Smooth muscle cell (in vitro differentiated cells): ENCODE results near the gene CORIN. TPM values are rescaled to one million over a fixed set of nuclear protein-coding genes. Genes with fewer than 3 reads are reported as not detected.
A peak's percentile ranks its signal among the peaks of the same experiment; 100 is the strongest.
"Not testable (repeated sequence)": the region's sequence is repeated elsewhere in the genome, so short reads cannot be mapped to it uniquely, and the experiment has no call there.

Experiments
- DNase-seq: peaks from one replicate; lab custom pipeline; 2025; ENCODE audit not compliant: unreplicated experiment; lab: John Stamatoyannopoulos, UW
- H2AFZ ChIP-seq: fragments of 200-600 bp; sonication (generic); 2 replicates; pipeline ENCODE4 v1.6.0; 2016; ENCODE audit warnings: antibody characterized with exemption, low read depth, mild to moderate bottlenecking
- H3F3A ChIP-seq: fragments of 200-600 bp; sonication (generic); 2 replicates; pipeline ENCODE4 v1.6.0; 2017; ENCODE audit warnings: antibody characterized with exemption, low read depth
- H3K27ac ChIP-seq: fragments of 200-600 bp; sonication (generic); 2 replicates; pipeline ENCODE4 v1.5.1; 2016; ENCODE audit warnings: low read depth, mild to moderate bottlenecking
- H3K27me3 ChIP-seq: fragments of 200-600 bp; sonication (generic); 2 replicates; pipeline ENCODE4 v1.6.1; 2016; ENCODE audit warnings: low read depth, mild to moderate bottlenecking
- H3K36me3 ChIP-seq: fragments of 200-600 bp; sonication (generic); 2 replicates; pipeline ENCODE4 v1.5.1; 2016; ENCODE audit warnings: low read depth
- H3K4me1 ChIP-seq: fragments of 200-600 bp; sonication (generic); 2 replicates; pipeline ENCODE4 v1.5.1; 2016; ENCODE audit warnings: low read depth
- H3K4me2 ChIP-seq: fragments of 200-600 bp; sonication (generic); 2 replicates; pipeline ENCODE4 v1.6.0; 2016; ENCODE audit warnings: mild to moderate bottlenecking
- H3K4me3 ChIP-seq: fragments of 200-600 bp; sonication (generic); 2 replicates; pipeline ENCODE4 v1.5.1; 2016; ENCODE audit warnings: mild to moderate bottlenecking
- H3K79me2 ChIP-seq: fragments of 200-600 bp; sonication (generic); 2 replicates; pipeline ENCODE4 v1.6.0; 2016; ENCODE audit warnings: low read depth, mild to moderate bottlenecking
- H3K9ac ChIP-seq: fragments of 200-600 bp; sonication (generic); 2 replicates; pipeline ENCODE4 v1.6.0; 2016; ENCODE audit warnings: low read depth
- H3K9me3 ChIP-seq: fragments of 200-600 bp; sonication (generic); replicated peaks from 2 replicates; pipeline ENCODE4 v1.5.1; 2016; ENCODE audit warnings: low read depth
- H4K20me1 ChIP-seq: fragments of 200-600 bp; sonication (generic); 2 replicates; pipeline ENCODE4 v1.6.0; 2016; ENCODE audit warnings: low read depth
- WGBS: methylation state at CpG from one replicate; pipeline ENCODE4 v1.1.7; 2016; ENCODE audit warnings: low lambda C conversion rate; 5-methylcytosine and 5-hydroxymethylcytosine counted together
- polyA plus RNA-seq: library from polyadenylated mRNA; unstranded; fragments of >200 nt; fragmentation: Nextera tagmentation; extraction: Ambion mirVana; gene quantifications from 2 replicates; pipeline ENCODE4 v1.2.1, GENCODE V29; 2016
- total RNA-seq: library from RNA; depleted of rRNA; stranded (reverse); fragments of >200 nt; gene quantifications from 2 replicates; pipeline ENCODE4 v1.2.3, GENCODE V29; 2014
- TF ChIP-seq, protein P1 (sequence below): fragments of 200-600 bp; sonication (generic); IDR thresholded peaks from 2 replicates; pipeline ENCODE4 v1.5.1; 2017; ENCODE audit warnings: borderline replicate concordance, mild to moderate bottlenecking, antibody characterized with exemption; ENCODE audit not compliant: insufficient read depth, poor library complexity, severe bottlenecking

The CORIN gene
- total and polyA plus RNA-seq, 2 experiments from 2014 or later: 0.27 to 1.8 TPM

- Histone ChIP-seq H3K79me2 (no peaks in the 10 kb centered on the region), H3K9me3 (no peaks in the 10 kb centered on the region), H4K20me1 (no peaks in the 10 kb centered on the region), H3K4me3 (no peak overlapping the region), H3F3A (no peaks in the 10 kb centered on the region), H3K9ac (no peak overlapping the region), H3K4me2 (no peak overlapping the region), H3K36me3 (no peaks in the 10 kb centered on the region), H3K27ac (no peak overlapping the region), H2AFZ (no peak overlapping the region), H3K4me1 (no peaks in the 10 kb centered on the region), H3K27me3 (no peaks in the 10 kb centered on the region)
- 99% methylated on average over 2 of the region's 2 CpGs for WGBS
- TF ChIP-seq, protein P1, sequence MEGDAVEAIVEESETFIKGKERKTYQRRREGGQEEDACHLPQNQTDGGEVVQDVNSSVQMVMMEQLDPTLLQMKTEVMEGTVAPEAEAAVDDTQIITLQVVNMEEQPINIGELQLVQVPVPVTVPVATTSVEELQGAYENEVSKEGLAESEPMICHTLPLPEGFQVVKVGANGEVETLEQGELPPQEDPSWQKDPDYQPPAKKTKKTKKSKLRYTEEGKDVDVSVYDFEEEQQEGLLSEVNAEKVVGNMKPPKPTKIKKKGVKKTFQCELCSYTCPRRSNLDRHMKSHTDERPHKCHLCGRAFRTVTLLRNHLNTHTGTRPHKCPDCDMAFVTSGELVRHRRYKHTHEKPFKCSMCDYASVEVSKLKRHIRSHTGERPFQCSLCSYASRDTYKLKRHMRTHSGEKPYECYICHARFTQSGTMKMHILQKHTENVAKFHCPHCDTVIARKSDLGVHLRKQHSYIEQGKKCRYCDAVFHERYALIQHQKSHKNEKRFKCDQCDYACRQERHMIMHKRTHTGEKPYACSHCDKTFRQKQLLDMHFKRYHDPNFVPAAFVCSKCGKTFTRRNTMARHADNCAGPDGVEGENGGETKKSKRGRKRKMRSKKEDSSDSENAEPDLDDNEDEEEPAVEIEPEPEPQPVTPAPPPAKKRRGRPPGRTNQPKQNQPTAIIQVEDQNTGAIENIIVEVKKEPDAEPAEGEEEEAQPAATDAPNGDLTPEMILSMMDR: no peak
- DNase-seq: no peak
Measured at GRCh38 chr4:47557255-47557654, 280.6 kb downstream of the CORIN start.

GRCh38 chr4:47555920-47556319 is 281.9 kb downstream of the CORIN start:
- not testable (repeated sequence) for H3K4me1 ChIP-seq, H3K36me3 ChIP-seq, H4K20me1 ChIP-seq, H3K9ac ChIP-seq, H2AFZ ChIP-seq, H3F3A ChIP-seq, H3K79me2 ChIP-seq, H3K4me3 ChIP-seq, H3K4me2 ChIP-seq, DNase-seq, H3K9me3 ChIP-seq, H3K27me3 ChIP-seq
- H3K27ac ChIP-seq: peak overlapping the region; percentile 38
- 72% methylated on average over 3 of the region's 3 CpGs for WGBS

DNA sequence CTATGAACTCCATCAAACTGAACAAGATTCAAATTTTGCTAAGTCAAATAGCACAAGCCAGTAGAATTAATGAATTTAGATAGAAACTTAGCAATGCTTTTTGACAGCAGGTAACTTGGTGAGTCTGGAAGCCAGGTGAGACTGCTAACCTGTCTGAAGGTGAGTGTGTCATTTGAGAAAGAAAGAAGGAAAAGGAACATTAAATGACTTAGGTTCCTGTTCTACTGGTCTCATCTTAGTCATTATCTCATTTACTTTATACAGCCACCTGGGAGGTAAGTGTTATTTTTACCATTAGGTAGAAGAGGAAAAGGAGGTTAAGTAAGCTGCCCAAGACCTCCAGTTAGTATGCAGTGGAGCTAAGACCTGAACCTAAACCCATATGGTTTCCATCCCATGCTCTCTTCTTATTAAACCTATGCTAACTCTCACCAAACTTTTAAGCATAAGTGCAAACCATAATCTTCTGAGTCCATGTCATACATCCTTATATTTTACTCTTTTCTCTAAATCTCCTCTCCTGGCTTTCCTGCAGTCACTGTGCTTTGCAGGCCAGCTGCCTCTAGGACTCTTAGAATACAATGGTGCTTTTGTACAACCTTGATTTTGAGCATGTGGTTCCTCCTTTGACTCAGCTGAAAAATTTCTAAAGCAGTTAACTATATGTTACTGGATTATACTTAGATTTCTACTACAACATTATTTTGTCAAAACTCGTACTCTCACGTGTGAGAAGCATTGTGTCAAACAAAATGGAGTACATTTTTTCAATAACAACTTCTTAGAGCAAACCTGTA is 284.3 kb downstream of the CORIN start:
- no peak overlapping the region for H2AFZ ChIP-seq
- H3K27me3 ChIP-seq: peaks cover 5% of the 10 kb centered on the region
- H3K36me3 ChIP-seq: no peaks in the 10 kb centered on the region
- H3K4me1 ChIP-seq: peaks cover 3% of the 10 kb centered on the region
- no peaks in the 10 kb centered on the region for H3F3A ChIP-seq
- no peaks in the 10 kb centered on the region for H3K9me3 ChIP-seq
- WGBS: 83% methylated on average over 2 of the region's 2 CpGs
- TF ChIP-seq, protein P1: no peak
- no peak for DNase-seq
- H3K9ac ChIP-seq: no peak overlapping the region
- H3K79me2 ChIP-seq: no peaks in the 10 kb centered on the region
- no peak overlapping the region for H3K4me3 ChIP-seq
- no peaks in the 10 kb centered on the region for H4K20me1 ChIP-seq
- H3K27ac ChIP-seq: peak overlapping the region; percentile 40
- H3K4me2 ChIP-seq: no peak overlapping the region

DNA sequence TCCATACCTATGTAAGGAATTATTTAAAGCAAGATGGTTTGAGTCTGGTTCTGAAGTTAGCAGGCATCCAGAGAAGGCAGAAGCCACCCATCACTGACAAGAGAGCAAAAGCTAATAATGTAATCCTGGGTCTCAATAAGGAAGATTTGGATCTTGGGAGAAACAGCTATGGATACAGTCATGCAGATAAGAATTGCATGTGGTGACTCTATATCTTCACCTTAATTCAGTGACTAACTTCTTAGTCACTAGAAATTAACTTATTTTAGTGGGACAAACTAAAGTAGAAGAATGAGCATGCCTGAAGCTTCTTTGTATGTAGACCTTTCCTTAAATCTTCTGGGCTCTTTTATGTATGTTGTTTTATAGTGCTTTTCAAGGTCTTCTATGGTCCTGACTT is 286.2 kb downstream of the CORIN start:
- Histone ChIP-seq H3K4me1 (peaks cover 3% of the 10 kb centered on the region), H4K20me1 (no peaks in the 10 kb centered on the region), H3K27me3 (peaks cover 5% of the 10 kb centered on the region), H3F3A (no peaks in the 10 kb centered on the region), H2AFZ (no peak overlapping the region), H3K4me3 (no peak overlapping the region), H3K9ac (no peak overlapping the region), H3K36me3 (no peaks in the 10 kb centered on the region), H3K4me2 (no peak overlapping the region), H3K27ac (peak overlapping the region; percentile 50), H3K9me3 (no peaks in the 10 kb centered on the region), H3K79me2 (no peaks in the 10 kb centered on the region)
- TF ChIP-seq, protein P1: no peak
- DNase-seq: no peak
